CD14-positive monocyte (primary cell): ENCODE results near the gene POU2F1. TPM values are rescaled to one million over a fixed set of nuclear protein-coding genes. Genes with fewer than 3 reads are reported as not detected.

Experiments
- DNase-seq, 3 donors: peaks; one replicate each; pipeline ENCODE4 v3.0.0-alpha.2; 2011 to 2022
- H2AFZ ChIP-seq: 2 replicates; pipeline ENCODE4 v1.6.0; 2012; ENCODE audit warnings: mild to moderate bottlenecking, low read depth, low read length, inconsistent platforms; ENCODE audit not compliant: insufficient read depth, poor library complexity, severe bottlenecking
- H3K27ac ChIP-seq, 2 donors: 1 replicate in 1 of 2; 2 replicates in 1 of 2; pipeline ENCODE4 v1.5.1; 2012 to 2013; ENCODE audit warnings: low read length in 2 of 2, control low read depth in 1 of 2, inconsistent platforms in 1 of 2, low read depth in 1 of 2, mild to moderate bottlenecking in 1 of 2
- H3K27me3 ChIP-seq, 2 donors: one replicate each; pipeline versions ENCODE4 v1.6.0 to v1.6.1; 2011 to 2013; ENCODE audit warnings: low read length in 2 of 2; ENCODE audit not compliant: control insufficient read depth in 2 of 2, insufficient read depth in 2 of 2
- H3K36me3 ChIP-seq, 2 donors: replicated peaks in 1 of 2; 1 replicate in 1 of 2; 2 replicates in 1 of 2; pipeline versions ENCODE4 v1.5.1 to v1.6.1; 2012 to 2013; ENCODE audit warnings: low read length in 2 of 2, control low read depth in 1 of 2, inconsistent platforms in 1 of 2, mild to moderate bottlenecking in 1 of 2; ENCODE audit not compliant: insufficient read depth in 2 of 2, control insufficient read depth in 1 of 2
- H3K4me1 ChIP-seq, 2 donors: 1 replicate in 1 of 2; 2 replicates in 1 of 2; pipeline versions ENCODE4 v1.5.1 to v1.6.1; 2012 to 2013; ENCODE audit warnings: low read length in 2 of 2, control low read depth in 1 of 2, inconsistent platforms in 1 of 2, mild to moderate bottlenecking in 1 of 2, moderate library complexity in 1 of 2; ENCODE audit not compliant: insufficient read depth in 2 of 2, control insufficient read depth in 1 of 2
- H3K4me2 ChIP-seq: replicated peaks from 2 replicates; pipeline ENCODE3; 2012; ENCODE audit warnings: low read length, moderate library complexity, mild to moderate bottlenecking; ENCODE audit not compliant: poor library complexity, severe bottlenecking; ENCODE audit errors: extremely low read depth
- H3K4me3 ChIP-seq, 3 experiments: fragments of 200-600 bp in 1 of 3; sonication (generic) in 1 of 3; replicated peaks in 1 of 3; 1 replicate in 2 of 3; 2 replicates in 1 of 3; pipeline ENCODE4 v1.5.1; 2011 to 2013; ENCODE audit warnings: low read length in 3 of 3, mild to moderate bottlenecking in 3 of 3, control low read depth in 2 of 3, low read depth in 2 of 3, inconsistent platforms in 1 of 3, moderate library complexity in 1 of 3
- H3K79me2 ChIP-seq: 2 replicates; pipeline ENCODE4 v1.6.0; 2012; ENCODE audit warnings: mild to moderate bottlenecking, control low read depth, inconsistent platforms, low read length, moderate library complexity; ENCODE audit not compliant: insufficient read depth
- H3K9ac ChIP-seq: 2 replicates; pipeline ENCODE4 v1.6.0; 2017; ENCODE audit warnings: low read length, mild to moderate bottlenecking; ENCODE audit not compliant: insufficient read depth, poor library complexity, severe bottlenecking
- H3K9me3 ChIP-seq, 2 donors: replicated peaks in 1 of 2; 1 replicate in 1 of 2; 2 replicates in 1 of 2; pipeline versions ENCODE4 v1.5.1 to v1.6.1; 2012 to 2013; ENCODE audit warnings: low read length in 2 of 2, control low read depth in 1 of 2; ENCODE audit not compliant: control insufficient read depth in 1 of 2, insufficient read depth in 1 of 2
- H4K20me1 ChIP-seq: 2 replicates; pipeline ENCODE4 v1.6.0; 2012; ENCODE audit warnings: mild to moderate bottlenecking, low read length, control low read depth, moderate library complexity; ENCODE audit not compliant: insufficient read depth
- H3K27ac Mint-ChIP-seq, 7 donors: one replicate each; pipeline ENCODE4 v1.8.0; 2020; ENCODE audit warnings: mild to moderate bottlenecking in 7 of 7, mixed read lengths in 7 of 7, moderate library complexity in 6 of 7, inconsistent platforms in 2 of 7
- H3K27me3 Mint-ChIP-seq, 3 donors: one replicate each; pipeline ENCODE4 v1.8.0; 2021 to 2022; ENCODE audit warnings: low read depth in 3 of 3, mild to moderate bottlenecking in 3 of 3, mixed read lengths in 3 of 3, moderate library complexity in 3 of 3, inconsistent platforms in 1 of 3
- H3K36me3 Mint-ChIP-seq, 2 donors: one replicate each; pipeline ENCODE4 v1.8.0; 2020; ENCODE audit warnings: mixed read lengths in 2 of 2, inconsistent platforms in 1 of 2, mild to moderate bottlenecking in 1 of 2
- H3K4me1 Mint-ChIP-seq: one replicate; pipeline ENCODE4 v1.8.0; 2020; ENCODE audit warnings: mild to moderate bottlenecking, mixed read lengths
- H3K4me3 Mint-ChIP-seq, 2 donors: one replicate each; pipeline ENCODE4 v1.8.0; 2020; ENCODE audit warnings: mild to moderate bottlenecking in 2 of 2, mixed read lengths in 2 of 2, moderate library complexity in 1 of 2
- H3K9me3 Mint-ChIP-seq, 7 donors: one replicate each; pipeline ENCODE4 v1.8.0; 2020 to 2022; ENCODE audit warnings: mixed read lengths in 7 of 7, mild to moderate bottlenecking in 6 of 7, moderate library complexity in 6 of 7, inconsistent platforms in 2 of 7
- CTCF ChIP-seq: fragments of 200-600 bp; IDR thresholded peaks from one replicate; pipeline ENCODE4 v1.8.0; 2022; ENCODE audit warnings: antibody characterized with exemption, mild to moderate bottlenecking
- WGBS: methylation state at CpG from one replicate; pipeline ENCODE4 v1.1.5; 2013; ENCODE audit warnings: missing lambda C conversion rate; ENCODE audit not compliant: insufficient coverage; 5-methylcytosine and 5-hydroxymethylcytosine counted together
- intact Hi-C, 2 donors: fragments of 100-400 bp; cut with micrococcal nuclease; formaldehyde crosslinking; loops; one replicate each; pipeline versions ENCODE4 v1.15.0 to v1.15.1; 2023
- polyA plus RNA-seq, 3 donors: library from polyadenylated mRNA; depleted of rRNA in 1 of 3; unstranded in 2 of 3; stranded (reverse) in 1 of 3; fragments of 300-500 nt in 2 of 3; fragments of >200 nt in 1 of 3; fragmentation: Illumina TruSeq in 2 of 3; gene quantifications; 1 replicate in 2 of 3; 2 replicates in 1 of 3; pipeline ENCODE4 v1.2.3, GENCODE V29; 2012 to 2021

Gene POU2F1
- polyA plus RNA-seq, 3 donors: 2.3 to 4.2 (median 3.9) TPM

- no peaks in the 10 kb centered on the region for H3K9me3 ChIP-seq
- intact Hi-C loops: no loop called here
- no peak for DNase-seq
- H3K9ac ChIP-seq: no peak overlapping the region
- H3K4me1 ChIP-seq: no peaks in the 10 kb centered on the region
- Mint-ChIP-seq H3K9me3 (no peaks in the 10 kb centered on the region), H3K27ac (no peak overlapping the region), H3K4me3 (no peak overlapping the region), H3K27me3 (peaks cover 0 to 6% (median 1%) of the 10 kb centered on the region in 3 donors), H3K4me1 (peaks cover 6% of the 10 kb centered on the region), H3K36me3 (peaks cover 11 to 24% of the 10 kb centered on the region in 2 donors)
- no peak overlapping the region for H2AFZ ChIP-seq
- no peak for TF ChIP-seq CTCF
- H3K27me3 ChIP-seq: no peaks in the 10 kb centered on the region
- H4K20me1 ChIP-seq: no peaks in the 10 kb centered on the region
- no peak overlapping the region for H3K27ac ChIP-seq
- H3K79me2 ChIP-seq: no peaks in the 10 kb centered on the region
- H3K36me3 ChIP-seq: peaks cover 0 to 3% of the 10 kb centered on the region in 2 donors
- no peak overlapping the region for H3K4me2 ChIP-seq
- WGBS: 57% methylated on average over 1 of the region's 5 CpGs
- H3K4me3 ChIP-seq: no peak overlapping the region
These were observed 207.2 kb downstream of the POU2F1 start for GRCh38 chr1:167427848-167428247.

GRCh38 chr1:167428395-167428794 is 207.7 kb downstream of the POU2F1 start:
- TF ChIP-seq CTCF: no peak
- H3K4me2 ChIP-seq: no peak overlapping the region
- H3K4me3 ChIP-seq: no peak overlapping the region
- H3K79me2 ChIP-seq: no peaks in the 10 kb centered on the region
- H3K4me1 Mint-ChIP-seq: peaks cover 6% of the 10 kb centered on the region
- no peaks in the 10 kb centered on the region for H4K20me1 ChIP-seq
- H3K9me3 Mint-ChIP-seq: no peaks in the 10 kb centered on the region
- no peak overlapping the region for H2AFZ ChIP-seq
- H3K27me3 ChIP-seq: no peaks in the 10 kb centered on the region
- 100% methylated on average over 1 of the region's 2 CpGs for WGBS
- H3K27me3 Mint-ChIP-seq: peaks cover 0 to 6% (median 1%) of the 10 kb centered on the region in 3 donors
- no peak overlapping the region for H3K27ac ChIP-seq
- no peak for DNase-seq
- no peak overlapping the region for H3K27ac Mint-ChIP-seq
- H3K4me3 Mint-ChIP-seq: no peak overlapping the region
- H3K9me3 ChIP-seq: no peaks in the 10 kb centered on the region
- peaks cover 8 to 22% of the 10 kb centered on the region in 2 donors for H3K36me3 Mint-ChIP-seq
- peaks cover 0 to 3% of the 10 kb centered on the region in 2 donors for H3K36me3 ChIP-seq
- no peaks in the 10 kb centered on the region for H3K4me1 ChIP-seq
- intact Hi-C loops: no loop called here
- no peak overlapping the region for H3K9ac ChIP-seq
